C4-2B (cell line): ENCODE measurements around the gene STAT5B.
A peak's percentile ranks its signal among the peaks of the same experiment; 100 is the strongest.

Experiments
- H3K27ac ChIP-seq: fragments of 450-650 bp; 2 replicates; pipeline ENCODE4 v1.5.1; 2017
- CTCF ChIP-seq: fragments of 450-650 bp; conservative IDR thresholded peaks from 2 replicates; pipeline ENCODE4 v1.5.1; 2017; ENCODE audit warnings: mild to moderate bottlenecking
- ZFX ChIP-seq: fragments of 450-650 bp; IDR thresholded peaks from 2 replicates; pipeline ENCODE4 v1.6.1; 2017

The STAT5B gene

DNA sequence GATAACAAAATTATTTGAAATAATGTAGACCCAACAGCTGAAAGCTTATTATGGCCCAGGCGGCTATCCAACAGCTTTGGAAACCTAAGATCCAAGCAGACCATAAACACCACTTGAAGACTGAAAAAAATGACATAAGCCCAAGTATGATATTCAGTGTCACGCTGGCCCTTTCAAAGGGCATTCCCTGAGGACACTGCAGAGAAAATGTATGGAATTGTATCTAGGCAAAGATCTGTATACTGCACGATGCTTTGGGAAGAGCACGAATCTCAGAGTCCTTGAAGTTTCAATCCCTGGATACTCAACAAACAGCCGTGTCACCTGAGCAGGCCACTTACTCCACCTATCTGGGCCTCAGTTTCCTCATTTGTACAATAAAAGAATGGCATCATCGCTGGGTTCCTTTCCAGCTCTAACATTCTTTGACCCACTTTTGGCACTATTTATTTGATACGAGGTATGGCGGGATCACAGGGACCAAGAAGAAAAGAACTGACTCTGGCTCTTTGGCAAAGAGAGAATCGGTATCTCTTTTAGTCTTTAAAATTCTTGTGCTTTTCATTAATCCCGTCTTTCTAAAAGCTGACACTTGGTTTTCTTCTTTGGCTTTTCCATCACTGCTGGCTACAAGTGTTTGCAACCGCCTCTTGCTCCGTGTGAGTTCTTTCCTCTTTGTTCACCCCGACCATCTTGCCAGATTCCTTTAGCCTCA, 1.2 kb downstream of the STAT5B start:
- no peak for TF ChIP-seq CTCF
- no peak for TF ChIP-seq ZFX
- H3K27ac ChIP-seq = peak overlapping the region; percentile 81

GRCh38 chr17:42274253-42274542, 2.0 kb downstream of the STAT5B start:
- no peak for TF ChIP-seq CTCF
- TF ChIP-seq ZFX = no peak
- no peak overlapping the region for H3K27ac ChIP-seq

GRCh38 chr17:42273474-42274252, 2.5 kb downstream of the STAT5B start:
- TF ChIP-seq ZFX (no peak), CTCF (no peak)
- no peak overlapping the region for H3K27ac ChIP-seq

GRCh38 chr17:42272162-42272907, 3.9 kb downstream of the STAT5B start:
- no peak for TF ChIP-seq ZFX
- no peak for TF ChIP-seq CTCF
- no peak overlapping the region for H3K27ac ChIP-seq

DNA sequence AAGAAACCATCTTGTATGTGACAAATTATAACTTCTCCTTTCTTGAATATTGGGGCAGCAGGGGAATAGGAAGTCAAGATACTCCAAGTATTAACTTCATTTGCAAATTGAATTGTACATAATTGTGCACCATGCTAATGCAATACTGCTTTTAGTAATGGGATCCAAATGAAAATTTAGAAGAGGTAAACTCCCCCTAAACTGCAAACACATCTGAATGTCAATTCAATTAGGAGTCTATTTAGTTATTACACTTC, 4.5 kb downstream of the STAT5B start:
- H3K27ac ChIP-seq = no peak overlapping the region
- no peak for TF ChIP-seq CTCF
- no peak for TF ChIP-seq ZFX

- TF ChIP-seq CTCF (no peak), ZFX (no peak)
- H3K27ac ChIP-seq = no peak overlapping the region
Observed at GRCh38 chr17:42271006-42271778, 5.0 kb downstream of the STAT5B start.

GRCh38 chr17:42270596-42270995, 5.6 kb downstream of the STAT5B start:
- TF ChIP-seq CTCF (no peak), ZFX (no peak)
- H3K27ac ChIP-seq = no peak overlapping the region
